ENCODE measurements around the gene PDE11A.

DNA sequence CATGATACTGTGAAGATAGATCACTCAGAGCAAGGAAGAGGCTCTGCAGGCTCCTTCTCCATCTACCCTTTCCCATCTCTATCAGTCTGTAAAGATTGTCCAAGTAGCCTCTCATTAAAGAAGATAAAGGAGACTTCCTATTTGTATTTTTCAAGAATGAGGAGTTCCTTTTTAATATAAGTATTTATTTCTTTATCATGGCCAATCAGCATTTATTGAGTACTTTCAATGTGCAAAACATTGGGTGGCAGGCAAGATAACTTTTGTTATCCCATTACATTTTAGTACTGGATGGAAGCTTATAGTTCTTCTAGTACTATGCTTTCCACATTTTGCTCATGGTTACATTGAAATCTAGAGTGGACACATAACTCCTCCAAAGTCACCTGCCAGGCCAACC, 3.6 kb upstream of the PDE11A start:
- TF ChIP-seq, protein P1, sequence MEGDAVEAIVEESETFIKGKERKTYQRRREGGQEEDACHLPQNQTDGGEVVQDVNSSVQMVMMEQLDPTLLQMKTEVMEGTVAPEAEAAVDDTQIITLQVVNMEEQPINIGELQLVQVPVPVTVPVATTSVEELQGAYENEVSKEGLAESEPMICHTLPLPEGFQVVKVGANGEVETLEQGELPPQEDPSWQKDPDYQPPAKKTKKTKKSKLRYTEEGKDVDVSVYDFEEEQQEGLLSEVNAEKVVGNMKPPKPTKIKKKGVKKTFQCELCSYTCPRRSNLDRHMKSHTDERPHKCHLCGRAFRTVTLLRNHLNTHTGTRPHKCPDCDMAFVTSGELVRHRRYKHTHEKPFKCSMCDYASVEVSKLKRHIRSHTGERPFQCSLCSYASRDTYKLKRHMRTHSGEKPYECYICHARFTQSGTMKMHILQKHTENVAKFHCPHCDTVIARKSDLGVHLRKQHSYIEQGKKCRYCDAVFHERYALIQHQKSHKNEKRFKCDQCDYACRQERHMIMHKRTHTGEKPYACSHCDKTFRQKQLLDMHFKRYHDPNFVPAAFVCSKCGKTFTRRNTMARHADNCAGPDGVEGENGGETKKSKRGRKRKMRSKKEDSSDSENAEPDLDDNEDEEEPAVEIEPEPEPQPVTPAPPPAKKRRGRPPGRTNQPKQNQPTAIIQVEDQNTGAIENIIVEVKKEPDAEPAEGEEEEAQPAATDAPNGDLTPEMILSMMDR (IDR thresholded peaks at IDR 0.05): no peak
- TF ChIP-seq POLR2A (IDR thresholded peaks at IDR 0.05): no peak

All from lower leg skin (tissue), 3 donors.